GM12878 (cell line): ENCODE results near the gene MMD. TPM values are rescaled to one million over a fixed set of nuclear protein-coding genes. Genes with fewer than 3 reads are reported as not detected.

Source experiments
- ATF7 ChIP-seq: fragments of 450-650 bp; IDR thresholded peaks from 2 replicates; pipeline ENCODE4 v1.6.1; 2016; ENCODE audit warnings: low read depth, mild to moderate bottlenecking
- BMI1 ChIP-seq: fragments of 450-650 bp; IDR thresholded peaks from 2 replicates; pipeline ENCODE4 v1.6.1; 2016; ENCODE audit warnings: mild to moderate bottlenecking, moderate library complexity, borderline replicate concordance
- CBX5 ChIP-seq: sonication (generic); IDR thresholded peaks from 2 replicates; pipeline ENCODE4 v1.6.1; 2016; ENCODE audit warnings: low read depth, moderate library complexity, mild to moderate bottlenecking, inconsistent platforms
- CEBPZ ChIP-seq: fragments of 150-350 bp; IDR thresholded peaks from 2 replicates; pipeline ENCODE4 v1.6.1; 2016; ENCODE audit warnings: low read depth, low read length
- CHD2 ChIP-seq: IDR thresholded peaks from 2 replicates; pipeline ENCODE4 v1.6.1; 2011; ENCODE audit warnings: low read depth, low read length, improper control_type of control experiment, borderline replicate concordance
- IKZF1 ChIP-seq: fragments of 450-650 bp; conservative IDR thresholded peaks from 2 replicates; pipeline ENCODE4 v1.6.1; 2017; ENCODE audit warnings: antibody characterized with exemption, mild to moderate bottlenecking
- KDM1A ChIP-seq: fragments of 200-600 bp; sonication (generic); IDR thresholded peaks from 2 replicates; pipeline ENCODE4 v1.6.1; 2016; ENCODE audit warnings: borderline replicate concordance
- KLF5 ChIP-seq: fragments of 450-650 bp; IDR thresholded peaks from 2 replicates; pipeline ENCODE4 v1.6.1; 2014; ENCODE audit warnings: mild to moderate bottlenecking; ENCODE audit not compliant: partially characterized antibody
- MEF2A ChIP-seq: IDR thresholded peaks from 2 replicates; pipeline ENCODE4 v1.6.1; 2011; ENCODE audit warnings: low read depth, mild to moderate bottlenecking, low read length, moderate library complexity; ENCODE audit not compliant: insufficient read depth
- NBN ChIP-seq: fragments of 450-650 bp; IDR thresholded peaks from 2 replicates; pipeline ENCODE4 v1.6.1; 2016
- NFIC ChIP-seq: IDR thresholded peaks from 2 replicates; pipeline ENCODE4 v1.6.1; 2012; ENCODE audit warnings: low read depth, mild to moderate bottlenecking, inconsistent platforms, low read length, moderate library complexity
- NKRF ChIP-seq: fragments of 450-650 bp; conservative IDR thresholded peaks from 2 replicates; pipeline ENCODE4 v1.6.1; 2017; ENCODE audit warnings: mild to moderate bottlenecking, moderate library complexity
- NR2C2 ChIP-seq: IDR thresholded peaks from 2 replicates; pipeline ENCODE4 v1.6.1; 2011; ENCODE audit warnings: borderline replicate concordance, low read depth; ENCODE audit not compliant: control insufficient read depth, insufficient read length
- RUNX3 ChIP-seq: IDR thresholded peaks from 2 replicates; pipeline ENCODE4 v1.6.1; 2012; ENCODE audit warnings: low read length, inconsistent platforms
- SMARCA5 ChIP-seq: fragments of 450-650 bp; IDR thresholded peaks from 2 replicates; pipeline ENCODE4 v1.6.1; 2017; ENCODE audit warnings: mild to moderate bottlenecking
- SUZ12 ChIP-seq: fragments of 200-600 bp; sonication (generic); IDR thresholded peaks from one replicate; pipeline ENCODE4 v1.6.1; 2018; ENCODE audit warnings: antibody characterized with exemption, mild to moderate bottlenecking; ENCODE audit not compliant: unreplicated experiment
- TCF12 ChIP-seq: IDR thresholded peaks from 2 replicates; pipeline ENCODE4 v1.6.1; 2011; ENCODE audit warnings: low read depth, mild to moderate bottlenecking, low read length
- WRNIP1 ChIP-seq: IDR thresholded peaks from 2 replicates; pipeline ENCODE4 v1.6.1; 2011; ENCODE audit warnings: low read depth, low read length, improper control_type of control experiment, borderline replicate concordance
- YY1 ChIP-seq: IDR thresholded peaks from 2 replicates; pipeline ENCODE4 v1.6.1; 2011; ENCODE audit warnings: low read depth, mild to moderate bottlenecking, low read length
- ZNF217 ChIP-seq: fragments of 450-650 bp; IDR thresholded peaks from 2 replicates; pipeline ENCODE4 v1.6.1; 2017; ENCODE audit warnings: antibody characterized with exemption, mild to moderate bottlenecking
- polyA plus RNA-seq, 11 experiments: library from polyadenylated mRNA; depleted of rRNA in 4 of 11; unstranded in 6 of 11; stranded (reverse) in 5 of 11; fragments of >200 nt; fragmentation: Nextera tagmentation in 4 of 11; fragmentation: Illumina TruSeq in 1 of 11; extraction: Ambion mirVana in 4 of 11; extraction: Trizol in 1 of 11; gene quantifications; 1 replicate in 1 of 11; 2 replicates in 10 of 11; pipeline versions ENCODE4 v1.2.1 to v1.2.3, GENCODE V29; 2011 to 2016; ENCODE audit warnings: inconsistent platforms in 2 of 11, missing spikeins in 2 of 11, low read depth in 1 of 11
- total RNA-seq, 4 experiments: library from RNA; depleted of rRNA in 3 of 4; stranded (reverse); fragments of >200 nt in 3 of 4; fragmentation: Illumina TruSeq in 1 of 4; extraction: Trizol in 1 of 4; gene quantifications; 2 replicates each; pipeline versions ENCODE4 v1.2.1 to v1.2.3, GENCODE V29; 2013 to 2021
- TF ChIP-seq, protein P1 (sequence below): fragments of 450-650 bp; formaldehyde crosslinking; IDR thresholded peaks from 2 replicates; pipeline ENCODE4 v1.4.0; 2020; ENCODE audit warnings: mild to moderate bottlenecking, moderate library complexity
- TF ChIP-seq, protein P2 (sequence below): IDR thresholded peaks from 2 replicates; pipeline ENCODE4 v1.6.1; 2012; ENCODE audit warnings: low read length, inconsistent platforms

Gene MMD
- total and polyA plus RNA-seq, 10 of the 15 experiments (the other 5 are each of a cell fraction or from before 2014, with no cell fraction given) = 8.0 to 46.7 (median 22.3) TPM

- TF ChIP-seq CEBPZ (no peak), CBX5 (no peak), NR2C2 (no peak), NFIC (peak; percentile 31; the same call in 1 of the 2 replicates), IKZF1 (peak; percentile 32; the same call in 1 of the 2 replicates), YY1 (no peak), ZNF217 (peak; percentile 95), ATF7 (peak; percentile 28; the same call in 1 of the 2 replicates), WRNIP1 (no peak), CHD2 (no peak), NBN (0 out of 2 replicates have a peak, but pooled peaks have one; percentile 15), RUNX3 (peak; percentile 78), KLF5 (no peak), NKRF (no peak; the same call in 1 of the 2 replicates), SMARCA5 (peak; percentile 31; the same call in 1 of the 2 replicates), MEF2A (0 out of 2 replicates have a peak, but pooled peaks have one; percentile 34), KDM1A (peak; percentile 74; the same call in 1 of the 2 replicates), TCF12 (no peak), SUZ12 (no peak), BMI1 (no peak)
- TF ChIP-seq, protein P1, sequence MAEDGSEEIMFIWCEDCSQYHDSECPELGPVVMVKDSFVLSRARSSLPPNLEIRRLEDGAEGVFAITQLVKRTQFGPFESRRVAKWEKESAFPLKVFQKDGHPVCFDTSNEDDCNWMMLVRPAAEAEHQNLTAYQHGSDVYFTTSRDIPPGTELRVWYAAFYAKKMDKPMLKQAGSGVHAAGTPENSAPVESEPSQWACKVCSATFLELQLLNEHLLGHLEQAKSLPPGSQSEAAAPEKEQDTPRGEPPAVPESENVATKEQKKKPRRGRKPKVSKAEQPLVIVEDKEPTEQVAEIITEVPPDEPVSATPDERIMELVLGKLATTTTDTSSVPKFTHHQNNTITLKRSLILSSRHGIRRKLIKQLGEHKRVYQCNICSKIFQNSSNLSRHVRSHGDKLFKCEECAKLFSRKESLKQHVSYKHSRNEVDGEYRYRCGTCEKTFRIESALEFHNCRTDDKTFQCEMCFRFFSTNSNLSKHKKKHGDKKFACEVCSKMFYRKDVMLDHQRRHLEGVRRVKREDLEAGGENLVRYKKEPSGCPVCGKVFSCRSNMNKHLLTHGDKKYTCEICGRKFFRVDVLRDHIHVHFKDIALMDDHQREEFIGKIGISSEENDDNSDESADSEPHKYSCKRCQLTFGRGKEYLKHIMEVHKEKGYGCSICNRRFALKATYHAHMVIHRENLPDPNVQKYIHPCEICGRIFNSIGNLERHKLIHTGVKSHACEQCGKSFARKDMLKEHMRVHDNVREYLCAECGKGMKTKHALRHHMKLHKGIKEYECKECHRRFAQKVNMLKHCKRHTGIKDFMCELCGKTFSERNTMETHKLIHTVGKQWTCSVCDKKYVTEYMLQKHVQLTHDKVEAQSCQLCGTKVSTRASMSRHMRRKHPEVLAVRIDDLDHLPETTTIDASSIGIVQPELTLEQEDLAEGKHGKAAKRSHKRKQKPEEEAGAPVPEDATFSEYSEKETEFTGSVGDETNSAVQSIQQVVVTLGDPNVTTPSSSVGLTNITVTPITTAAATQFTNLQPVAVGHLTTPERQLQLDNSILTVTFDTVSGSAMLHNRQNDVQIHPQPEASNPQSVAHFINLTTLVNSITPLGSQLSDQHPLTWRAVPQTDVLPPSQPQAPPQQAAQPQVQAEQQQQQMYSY (CRISPR knock-in tag) = no peak
- TF ChIP-seq, protein P2, sequence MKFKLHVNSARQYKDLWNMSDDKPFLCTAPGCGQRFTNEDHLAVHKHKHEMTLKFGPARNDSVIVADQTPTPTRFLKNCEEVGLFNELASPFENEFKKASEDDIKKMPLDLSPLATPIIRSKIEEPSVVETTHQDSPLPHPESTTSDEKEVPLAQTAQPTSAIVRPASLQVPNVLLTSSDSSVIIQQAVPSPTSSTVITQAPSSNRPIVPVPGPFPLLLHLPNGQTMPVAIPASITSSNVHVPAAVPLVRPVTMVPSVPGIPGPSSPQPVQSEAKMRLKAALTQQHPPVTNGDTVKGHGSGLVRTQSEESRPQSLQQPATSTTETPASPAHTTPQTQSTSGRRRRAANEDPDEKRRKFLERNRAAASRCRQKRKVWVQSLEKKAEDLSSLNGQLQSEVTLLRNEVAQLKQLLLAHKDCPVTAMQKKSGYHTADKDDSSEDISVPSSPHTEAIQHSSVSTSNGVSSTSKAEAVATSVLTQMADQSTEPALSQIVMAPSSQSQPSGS = 0 out of 2 replicates have a peak, but pooled peaks have one; percentile 23
Measured at GRCh38 chr17:55463600-55463999, 42.0 kb upstream of the MMD start (continued).
